ENCODE measurements around the gene NOX1.
A peak's percentile ranks its signal among the peaks of the same experiment; 100 is the strongest.
"Not testable (repeated sequence)": the region's sequence is repeated elsewhere in the genome, so short reads cannot be mapped to it uniquely, and the experiment has no call there.

Gene NOX1

GRCh38 chrX:100819837-100820666 lies 54.1 kb downstream of the NOX1 start, which contains the start of gene CSTF2:
Gene CSTF2 (plus strand): TSS chrX:100820391. CDS start chrX:100820417, 26 bp downstream.
- DNase-seq: peak; percentile 4 to 85 (median 65)

GRCh38 chrX:100819534-100819836 lies 54.7 kb downstream of the NOX1 start:
- peak in 2 of 58 donors; percentile 0 to 1 for DNase-seq

GRCh38 chrX:100817340-100817739 lies 56.8 kb downstream of the NOX1 start:
- DNase-seq: no peak

- DNase-seq: no peak
Observed at GRCh38 chrX:100812216-100813158, 61.7 kb downstream of the NOX1 start.

GRCh38 chrX:100808265-100808664 lies 65.9 kb downstream of the NOX1 start:
- DNase-seq: not testable (repeated sequence)

- DNase-seq: no peak
Observed at GRCh38 chrX:100804780-100805179, 69.4 kb downstream of the NOX1 start.

- no peak for DNase-seq
Observed at GRCh38 chrX:100802843-100803242, 71.3 kb downstream of the NOX1 start.

GRCh38 chrX:100798484-100799214 lies 75.5 kb downstream of the NOX1 start:
- no peak for DNase-seq

GRCh38 chrX:100797359-100797758 lies 76.8 kb downstream of the NOX1 start:
- DNase-seq: no peak

- not testable (repeated sequence) for DNase-seq
Observed at GRCh38 chrX:100796371-100796770, 77.8 kb downstream of the NOX1 start.

Data from anterior cingulate cortex (tissue), 58 donors.